Lower leg skin (tissue), 4 donors: ENCODE data around the gene GALNS. TPM values are rescaled to one million over a fixed set of nuclear protein-coding genes. Genes with fewer than 3 reads are reported as not detected.

Experiments
- DNase-seq, 2 donors: peaks; one replicate each; pipeline ENCODE4 v3.0.0-alpha.2; 2019; ENCODE audit warnings: low spot score in 2 of 2
- H3K4me3 ChIP-seq: fragments of 200-600 bp; sonication (generic); 2 replicates; pipeline ENCODE4 v1.5.1; 2017; ENCODE audit warnings: mild to moderate bottlenecking, low read depth; ENCODE audit not compliant: poor library complexity, severe bottlenecking
- POLR2A ChIP-seq, 2 donors: fragments of 450-650 bp; IDR thresholded peaks; one replicate each; pipeline ENCODE4 v1.6.1; 2016 to 2017; ENCODE audit warnings: antibody characterized with exemption in 2 of 2, mild to moderate bottlenecking in 1 of 2, moderate library complexity in 1 of 2
- WGBS, 2 donors: methylation state at CpG; one replicate each; pipeline ENCODE4 v1.1.5; 2018; 5-methylcytosine and 5-hydroxymethylcytosine counted together
- intact Hi-C: fragments of 100-400 bp; cut with DNase I; formaldehyde crosslinking; loops from one replicate; pipeline ENCODE4 v1.15.0; 2023; ENCODE audit warnings: low total_unique reads
- total RNA-seq, 4 donors: library from RNA; depleted of rRNA; stranded (reverse); fragments of >200 nt; gene quantifications; one replicate each; pipeline ENCODE4 v1.1.0, GENCODE V29; 2016
- TF ChIP-seq, protein P1 (sequence below), 3 donors: fragments of 450-650 bp; IDR thresholded peaks; one replicate each; pipeline ENCODE4 v1.5.1; 2016; ENCODE audit warnings: antibody characterized with exemption in 3 of 3, mild to moderate bottlenecking in 3 of 3, moderate library complexity in 2 of 3

The GALNS gene, protein sequence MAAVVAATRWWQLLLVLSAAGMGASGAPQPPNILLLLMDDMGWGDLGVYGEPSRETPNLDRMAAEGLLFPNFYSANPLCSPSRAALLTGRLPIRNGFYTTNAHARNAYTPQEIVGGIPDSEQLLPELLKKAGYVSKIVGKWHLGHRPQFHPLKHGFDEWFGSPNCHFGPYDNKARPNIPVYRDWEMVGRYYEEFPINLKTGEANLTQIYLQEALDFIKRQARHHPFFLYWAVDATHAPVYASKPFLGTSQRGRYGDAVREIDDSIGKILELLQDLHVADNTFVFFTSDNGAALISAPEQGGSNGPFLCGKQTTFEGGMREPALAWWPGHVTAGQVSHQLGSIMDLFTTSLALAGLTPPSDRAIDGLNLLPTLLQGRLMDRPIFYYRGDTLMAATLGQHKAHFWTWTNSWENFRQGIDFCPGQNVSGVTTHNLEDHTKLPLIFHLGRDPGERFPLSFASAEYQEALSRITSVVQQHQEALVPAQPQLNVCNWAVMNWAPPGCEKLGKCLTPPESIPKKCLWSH
- 10 to 100 TPM; 17.3 to 45.6 (median 37.3) TPM for total RNA-seq

GRCh38 chr16:88856828-88857727 lies at the start of gene GALNS, which contains the start of gene TRAPPC2L:
GALNS (minus strand) TSS chr16:88856947; CDS start chr16:88856877, 70 bp downstream.
TRAPPC2L (plus strand) TSS chr16:88857127; CDS start chr16:88857151, 24 bp downstream.
- peak within 1 kb of the TSS; percentile 91 for H3K4me3 ChIP-seq
- intact Hi-C loops: loop anchor here (5.0 kb wide), 1 partner anchor 1295 kb away; no protein-coding TSS in a partner anchor
- DNase-seq: peak; percentile 98 to 100
- TF ChIP-seq, protein P1, sequence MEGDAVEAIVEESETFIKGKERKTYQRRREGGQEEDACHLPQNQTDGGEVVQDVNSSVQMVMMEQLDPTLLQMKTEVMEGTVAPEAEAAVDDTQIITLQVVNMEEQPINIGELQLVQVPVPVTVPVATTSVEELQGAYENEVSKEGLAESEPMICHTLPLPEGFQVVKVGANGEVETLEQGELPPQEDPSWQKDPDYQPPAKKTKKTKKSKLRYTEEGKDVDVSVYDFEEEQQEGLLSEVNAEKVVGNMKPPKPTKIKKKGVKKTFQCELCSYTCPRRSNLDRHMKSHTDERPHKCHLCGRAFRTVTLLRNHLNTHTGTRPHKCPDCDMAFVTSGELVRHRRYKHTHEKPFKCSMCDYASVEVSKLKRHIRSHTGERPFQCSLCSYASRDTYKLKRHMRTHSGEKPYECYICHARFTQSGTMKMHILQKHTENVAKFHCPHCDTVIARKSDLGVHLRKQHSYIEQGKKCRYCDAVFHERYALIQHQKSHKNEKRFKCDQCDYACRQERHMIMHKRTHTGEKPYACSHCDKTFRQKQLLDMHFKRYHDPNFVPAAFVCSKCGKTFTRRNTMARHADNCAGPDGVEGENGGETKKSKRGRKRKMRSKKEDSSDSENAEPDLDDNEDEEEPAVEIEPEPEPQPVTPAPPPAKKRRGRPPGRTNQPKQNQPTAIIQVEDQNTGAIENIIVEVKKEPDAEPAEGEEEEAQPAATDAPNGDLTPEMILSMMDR (IDR thresholded peaks at IDR 0.05): no peak
- TF ChIP-seq POLR2A (IDR thresholded peaks at IDR 0.05): peak in 1 of 2 donors; percentile 19
- 1% methylated on average over 28 to 34 of the region's 87 CpGs for WGBS, 2 donors

GRCh38 chr16:88906020-88906419 lies 49.3 kb upstream of the GALNS start:
- H3K4me3 ChIP-seq: no peak overlapping the region
- intact Hi-C loops: no loop called here
- 86 to 89% methylated on average over 16 of the region's 16 CpGs for WGBS, 2 donors
- no peak for DNase-seq
- no peak for TF ChIP-seq POLR2A (IDR thresholded peaks at IDR 0.05)
- TF ChIP-seq, protein P1 (IDR thresholded peaks at IDR 0.05): no peak

- DNase-seq: no peak
- TF ChIP-seq, protein P1 (IDR thresholded peaks at IDR 0.05): no peak
- TF ChIP-seq POLR2A (IDR thresholded peaks at IDR 0.05): no peak
- H3K4me3 ChIP-seq: no peak overlapping the region
- intact Hi-C loops: no loop called here
- WGBS, 2 donors: 40 to 44% methylated on average over 6 to 9 of the region's 13 CpGs
Measured at GRCh38 chr16:88905563-88905962, 48.8 kb upstream of the GALNS start.

GRCh38 chr16:88904676-88905365 lies 48.1 kb upstream of the GALNS start:
- H3K4me3 ChIP-seq: no peak overlapping the region
- DNase-seq: no peak
- WGBS, 2 donors: 68 to 72% methylated on average over 21 of the region's 21 CpGs
- TF ChIP-seq, protein P1 (IDR thresholded peaks at IDR 0.05): no peak
- TF ChIP-seq POLR2A (IDR thresholded peaks at IDR 0.05): no peak
- intact Hi-C loops: no loop called here

- H3K4me3 ChIP-seq: no peak overlapping the region
- no peak for DNase-seq
- TF ChIP-seq, protein P1 (IDR thresholded peaks at IDR 0.05): no peak
- no peak for TF ChIP-seq POLR2A (IDR thresholded peaks at IDR 0.05)
- intact Hi-C loops: no loop called here
- WGBS, 2 donors: 50 to 78% methylated on average over 3 to 14 of the region's 14 CpGs
Measured at GRCh38 chr16:88903267-88903666, 46.5 kb upstream of the GALNS start.
